ENCODE measurements around the gene ABCA6.
"Not testable (repeated sequence)": the region's sequence is repeated elsewhere in the genome, so short reads cannot be mapped to it uniquely, and the experiment has no call there.

Gene ABCA6

DNA sequence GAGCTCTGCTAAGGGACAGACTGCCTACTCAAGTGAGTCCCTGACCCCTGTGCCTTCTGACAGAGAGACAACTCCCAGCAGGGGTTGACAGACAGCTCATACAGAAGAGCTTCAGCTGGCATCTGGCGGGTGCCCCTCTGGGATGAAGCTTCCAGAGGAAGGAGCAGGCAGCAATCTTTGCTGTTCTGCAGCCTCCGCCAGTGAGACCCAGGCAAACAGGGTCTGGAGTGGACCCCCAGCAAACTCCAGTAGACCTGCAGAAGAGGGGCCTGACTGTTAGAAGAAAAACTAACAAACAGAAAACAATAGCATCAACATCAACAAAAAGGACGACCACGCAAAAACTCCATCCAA, 70.5 kb downstream of the ABCA6 start:
- not testable (repeated sequence) for DNase-seq (ENCODE audit: low read depth in 2 of 2)

DNA sequence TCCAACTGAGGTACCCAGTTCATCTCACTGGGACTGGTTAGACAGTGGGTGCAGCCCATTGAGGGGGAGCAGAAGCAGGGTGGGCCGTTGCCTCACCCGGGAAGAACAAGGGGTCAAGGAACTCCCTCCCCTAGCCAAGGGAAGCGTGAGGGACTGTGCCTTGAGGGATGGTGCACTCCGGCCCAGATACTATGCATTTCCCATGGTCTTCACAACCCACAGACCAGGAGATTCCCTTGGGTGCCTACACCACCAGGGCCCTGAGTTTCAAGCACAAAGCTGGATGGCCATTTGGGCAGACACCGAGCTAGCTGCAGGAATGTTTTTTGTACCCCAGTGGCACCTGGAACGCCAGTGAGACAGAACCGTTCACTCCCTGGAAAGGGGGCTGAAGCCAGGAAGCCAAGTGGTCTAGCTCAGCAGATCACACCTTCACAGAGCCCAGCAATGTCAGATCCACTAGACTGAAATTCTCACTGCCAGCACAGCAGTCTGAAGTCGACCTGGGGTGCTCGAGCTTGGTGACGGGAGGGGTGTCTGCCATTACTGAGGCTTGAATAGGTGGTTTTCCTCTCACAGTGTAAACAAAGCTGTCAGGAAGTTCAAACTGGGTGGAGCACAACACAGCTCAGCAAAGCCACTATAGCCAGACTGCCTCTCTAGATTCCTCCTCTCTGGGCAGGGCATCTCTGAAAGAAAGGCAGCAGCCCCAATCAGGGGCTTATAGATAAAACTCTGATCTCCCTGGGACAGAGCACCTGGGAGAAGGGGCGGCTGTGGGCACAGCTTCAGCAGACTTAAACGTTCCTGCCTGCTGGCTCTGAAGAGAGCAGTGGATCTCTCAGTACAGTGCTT, 71.1 kb downstream of the ABCA6 start:
- DNase-seq (ENCODE audit: low read depth in 2 of 2): not testable (repeated sequence)

DNA sequence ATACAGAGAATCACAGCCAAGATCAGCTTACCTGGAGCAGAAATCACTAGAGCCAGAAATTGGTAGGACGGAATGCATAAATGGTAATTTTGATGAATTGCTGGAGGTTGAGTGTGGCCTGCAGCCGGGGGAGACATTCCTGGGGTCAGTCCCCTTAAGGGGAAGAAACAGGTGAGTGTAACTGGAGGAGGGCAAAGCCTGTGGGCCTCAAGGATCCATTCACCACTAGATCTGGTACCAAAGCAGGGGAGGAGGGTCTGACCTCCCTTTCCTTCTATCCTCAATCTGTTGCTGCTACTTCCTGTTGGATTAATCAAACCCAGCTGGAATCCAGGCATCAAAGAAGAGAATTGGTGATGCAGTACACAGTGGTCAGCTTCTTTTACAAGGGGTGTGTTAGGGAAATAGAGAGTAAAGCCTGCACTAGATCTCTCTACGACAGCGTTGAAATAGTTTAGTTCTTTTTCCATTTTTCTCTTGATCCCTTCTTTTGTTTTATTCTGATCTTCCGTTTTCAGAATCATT, 72.4 kb downstream of the ABCA6 start:
- DNase-seq (ENCODE audit: low read depth in 2 of 2): no peak

DNA sequence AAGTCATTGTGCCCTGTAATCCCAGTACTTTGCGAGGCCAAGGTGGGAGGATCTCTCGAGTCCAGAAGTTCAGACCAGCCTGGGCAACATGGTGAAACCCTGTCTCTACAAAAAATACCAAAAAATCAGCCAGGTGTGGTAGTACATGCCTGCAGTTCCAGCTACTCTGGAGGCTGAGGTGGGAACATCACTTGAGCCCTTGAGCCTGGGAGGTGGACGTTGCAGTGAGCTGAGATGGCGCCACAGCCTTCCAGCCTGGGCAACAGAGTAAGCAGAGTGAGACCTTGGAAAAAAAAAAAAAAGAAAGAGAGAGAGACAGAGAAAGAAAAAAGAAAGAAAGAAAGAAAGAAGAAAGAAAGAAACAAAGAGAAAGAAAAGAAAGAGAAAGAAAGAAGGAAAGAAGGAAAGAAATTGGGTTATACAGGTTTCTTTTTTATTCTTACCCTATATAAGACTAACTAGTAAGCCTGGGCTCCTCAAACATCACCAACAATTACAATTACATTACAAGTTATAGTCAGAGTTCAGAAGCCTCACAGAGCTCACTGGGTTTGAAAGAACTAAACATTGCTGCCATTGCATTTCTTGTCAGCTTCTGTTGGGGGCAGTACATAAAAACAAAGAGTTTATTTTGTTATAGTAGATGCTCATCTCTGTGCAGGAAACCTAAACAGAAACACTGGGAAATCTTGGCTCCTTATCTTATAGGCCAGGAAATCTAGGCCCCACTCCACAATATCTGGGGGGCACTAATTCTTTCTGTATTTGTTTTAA, 74.2 kb downstream of the ABCA6 start:
- no peak for DNase-seq (ENCODE audit: low read depth in 2 of 2)

DNA sequence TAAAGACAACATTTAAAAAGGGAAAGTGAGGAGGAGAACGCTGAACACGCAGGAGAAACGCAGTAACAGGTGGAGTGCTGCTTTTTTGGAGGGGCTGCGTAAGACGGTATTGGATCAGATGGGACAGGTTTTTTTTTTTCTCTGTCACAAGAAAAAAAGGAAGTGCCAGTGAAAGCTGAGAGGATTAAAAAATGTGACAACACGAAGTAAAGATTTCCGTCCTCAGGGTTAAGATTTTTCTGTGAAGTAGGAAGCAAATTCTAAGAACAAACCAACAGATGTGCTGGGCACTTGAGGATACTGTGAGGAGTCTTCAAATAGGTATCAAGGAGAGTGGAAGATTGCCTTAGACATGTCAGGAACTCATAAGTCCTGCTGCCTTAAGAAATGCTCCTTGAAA, 75.2 kb downstream of the ABCA6 start:
- no peak for DNase-seq (ENCODE audit: low read depth in 2 of 2)

DNA sequence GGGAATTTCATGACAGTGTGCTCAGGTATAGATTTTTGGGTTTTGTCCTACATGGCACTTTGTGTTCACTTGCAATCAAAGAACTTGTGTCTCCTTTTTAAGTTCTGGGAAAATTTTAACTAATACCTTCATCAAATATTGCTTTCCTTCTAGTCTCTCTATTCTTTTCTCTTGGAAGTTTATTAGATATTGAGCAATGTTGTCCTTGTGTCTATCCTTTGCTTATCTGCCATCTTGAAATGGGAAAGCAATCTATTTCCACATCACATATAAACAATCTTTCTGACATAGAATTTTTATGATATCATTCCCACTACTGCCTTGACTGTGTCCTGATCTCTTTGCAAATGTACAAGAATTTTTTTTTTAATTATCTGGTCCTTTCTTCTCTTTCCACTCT, 76.6 kb downstream of the ABCA6 start:
- no peak for DNase-seq (ENCODE audit: low read depth in 2 of 2)

DNA sequence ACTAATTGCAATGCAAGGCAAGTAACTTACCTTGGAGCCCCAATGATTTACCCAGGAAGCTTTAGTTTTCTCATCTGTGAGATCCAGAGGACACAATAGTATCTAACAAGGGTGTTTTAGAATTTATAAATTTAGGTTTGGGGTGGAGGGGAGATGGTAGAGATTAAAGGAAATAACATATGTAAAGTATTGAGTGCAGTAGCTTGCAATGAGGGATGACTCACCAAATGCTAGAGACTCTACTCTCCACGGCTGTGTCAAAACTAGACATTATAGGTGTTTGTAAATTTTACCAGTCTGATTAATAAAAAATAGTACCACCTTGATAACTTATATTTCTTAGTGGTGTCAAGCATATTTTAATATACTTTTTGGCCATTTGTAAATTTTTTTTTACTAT, 77.2 kb downstream of the ABCA6 start:
- no peak for DNase-seq (ENCODE audit: low read depth in 2 of 2)

DNA sequence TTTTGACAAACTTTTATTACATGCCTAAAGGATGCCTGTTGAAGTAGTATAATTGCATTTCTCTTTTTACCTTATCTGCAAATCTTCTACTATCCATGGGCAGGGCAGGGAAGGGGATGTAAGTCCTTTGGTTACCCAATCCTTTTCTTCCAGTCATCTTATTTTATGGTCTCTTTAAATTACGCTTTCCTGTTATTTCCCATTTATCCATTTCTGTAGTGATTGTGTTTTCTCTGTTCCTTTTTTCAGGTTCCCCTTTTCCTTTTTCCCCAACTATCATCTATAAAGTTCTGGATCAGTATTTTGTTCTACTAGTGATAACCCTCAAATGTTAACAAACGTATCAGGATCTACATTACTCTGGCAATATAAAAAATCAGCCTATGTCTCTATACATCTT, 77.7 kb downstream of the ABCA6 start:
- no peak for DNase-seq (ENCODE audit: low read depth in 2 of 2)

DNA sequence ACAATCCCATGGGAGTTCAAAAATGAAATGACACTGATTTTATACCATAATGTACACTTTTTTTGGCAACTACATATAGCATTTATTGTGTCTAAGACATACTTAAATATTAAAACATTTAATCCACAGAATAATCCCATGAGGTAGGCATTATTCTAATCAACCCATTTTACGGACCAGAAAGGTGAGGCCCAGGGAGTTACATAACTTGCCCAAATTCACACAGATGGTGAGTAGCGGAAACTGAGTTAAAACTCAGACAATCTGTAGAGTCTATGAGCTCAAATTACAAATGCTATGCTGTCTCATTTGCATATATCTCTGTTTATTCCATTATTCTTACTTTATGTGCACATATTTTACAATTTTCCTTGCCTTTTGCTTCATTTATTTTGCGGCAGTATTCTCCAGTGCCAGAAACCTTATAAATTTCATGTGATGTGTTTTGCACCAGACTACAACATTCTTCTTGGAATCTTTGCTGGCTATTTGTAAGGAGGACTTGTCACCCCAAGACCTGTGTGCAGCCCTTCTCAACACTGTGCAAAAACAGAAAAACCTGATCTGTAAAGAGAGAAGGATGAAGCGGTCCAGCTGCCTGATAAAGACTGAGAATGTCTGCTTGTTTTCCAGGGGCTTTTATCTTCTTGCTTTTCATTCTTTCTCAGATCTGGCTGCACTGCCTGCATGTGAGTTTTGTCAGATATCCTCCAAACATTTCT, 78.7 kb downstream of the ABCA6 start:
- DNase-seq (ENCODE audit: low read depth in 2 of 2): no peak

DNA sequence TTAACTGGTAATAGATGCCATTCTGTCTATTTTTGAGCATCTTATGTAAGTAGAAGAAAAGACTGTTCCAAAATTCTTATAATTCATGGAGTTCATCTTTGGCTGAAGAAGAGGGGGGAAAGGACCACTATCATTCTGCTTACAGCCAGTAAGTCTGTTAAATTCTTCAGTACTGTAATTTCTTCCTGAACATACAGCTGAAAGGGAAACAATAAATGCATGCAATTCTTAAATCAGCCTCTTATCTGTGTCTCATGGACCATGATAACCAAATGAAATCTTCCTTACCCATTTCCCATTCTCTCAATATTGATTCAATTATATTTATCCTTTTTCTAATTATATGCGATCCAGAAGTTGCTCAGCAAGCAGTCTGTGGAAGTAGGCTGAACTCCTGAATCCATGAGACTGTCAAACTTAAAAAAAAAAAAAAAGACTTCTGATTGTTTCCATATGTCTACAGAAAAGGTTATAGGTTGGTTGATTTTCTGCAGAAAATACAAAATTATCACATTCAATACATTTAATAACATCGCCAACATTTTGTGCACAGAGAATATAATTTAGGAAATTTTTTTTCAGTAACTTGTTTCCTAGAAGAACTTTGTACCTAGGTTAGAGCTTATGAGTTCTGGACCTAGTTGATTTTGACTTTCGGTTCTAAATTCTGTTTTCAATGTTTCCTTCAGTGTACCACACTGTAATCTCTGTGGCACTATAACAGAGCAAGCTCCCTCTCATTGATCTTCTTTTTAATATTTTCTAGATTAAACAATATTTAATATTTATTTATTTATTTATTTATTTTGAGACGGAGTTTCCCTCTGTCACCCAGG, 79.8 kb downstream of the ABCA6 start:
- no peak for DNase-seq (ENCODE audit: low read depth in 2 of 2)

DNA sequence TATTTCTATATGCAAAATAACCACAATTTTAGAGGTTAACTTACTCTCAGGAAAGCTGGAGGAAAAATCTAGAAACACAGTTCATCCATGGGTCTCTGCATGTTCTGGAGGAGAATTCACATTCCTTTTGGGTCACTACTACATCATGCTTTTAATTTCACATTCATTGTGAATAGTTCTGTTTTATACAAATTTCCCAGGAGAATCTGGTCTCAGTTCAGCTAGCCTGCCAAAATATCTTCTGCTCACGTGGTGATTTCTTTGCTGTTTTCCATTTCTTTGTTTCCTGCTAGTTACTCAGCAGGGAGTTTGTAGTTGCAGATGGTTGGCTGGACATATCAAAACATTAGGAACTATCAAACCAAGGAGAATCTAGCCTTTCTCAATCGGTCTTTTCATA, 80.9 kb downstream of the ABCA6 start, which contains the start of gene ABCA9:
TSS of gene ABCA9 (minus strand) at position 106 of the 400 bp plus-strand sequence. CDS start 9,801 bp downstream, outside the sequence.
- DNase-seq (ENCODE audit: low read depth in 2 of 2): no peak

DNA sequence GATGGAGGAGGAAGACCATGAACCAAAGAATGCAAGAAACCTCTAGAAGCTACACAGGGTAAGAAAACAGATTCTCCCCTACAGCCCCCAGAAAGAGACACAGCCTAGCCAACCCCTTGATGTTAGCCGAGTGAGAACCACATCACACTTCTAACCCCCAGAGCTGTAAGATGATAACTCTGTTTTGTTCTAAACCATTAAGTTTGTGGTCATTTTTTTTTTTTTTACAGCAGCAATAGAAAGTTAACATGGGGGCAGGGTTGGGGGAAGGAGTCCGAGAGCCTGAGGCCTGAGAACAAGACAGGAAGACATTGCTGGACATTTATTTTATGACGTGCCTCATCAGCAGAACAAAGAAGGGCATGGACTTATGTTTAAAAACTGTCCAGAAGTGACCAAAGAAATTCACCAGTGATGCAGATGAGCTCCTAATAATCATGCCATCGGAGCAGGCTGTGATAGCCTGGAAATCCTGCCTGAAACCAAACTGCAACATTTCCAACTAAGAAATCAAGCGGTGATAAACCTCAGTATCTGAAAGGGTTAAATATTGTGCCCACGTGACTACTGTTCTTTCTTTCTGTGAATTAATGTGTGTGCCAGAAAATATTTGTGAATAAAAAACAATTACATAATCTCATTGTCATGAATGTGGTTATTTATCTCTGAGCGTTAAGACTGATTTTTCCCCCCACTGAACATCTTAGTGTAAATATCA, 82.1 kb downstream of the ABCA6 start:
- DNase-seq (ENCODE audit: low read depth in 2 of 2): no peak

DNA sequence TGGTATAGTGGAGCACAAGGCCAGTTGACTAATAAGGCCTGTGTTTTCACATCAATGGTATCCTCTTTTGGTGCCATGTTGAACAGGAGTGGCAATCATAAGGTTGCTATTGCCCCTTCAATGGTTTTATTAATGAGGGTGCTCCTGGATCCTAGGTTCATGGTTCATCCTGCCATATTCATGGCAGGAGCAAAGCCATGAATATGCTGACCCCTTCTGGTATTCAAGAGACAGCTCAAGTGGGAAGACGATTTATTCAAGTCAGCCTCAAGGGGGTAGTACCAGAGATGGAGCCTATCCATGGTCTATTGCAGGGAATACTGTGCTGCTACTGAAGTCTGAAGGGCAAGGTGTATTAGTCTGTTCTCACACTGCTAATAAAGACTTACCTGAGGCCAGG, 83.5 kb downstream of the ABCA6 start:
- no peak for DNase-seq (ENCODE audit: low read depth in 2 of 2)

DNA sequence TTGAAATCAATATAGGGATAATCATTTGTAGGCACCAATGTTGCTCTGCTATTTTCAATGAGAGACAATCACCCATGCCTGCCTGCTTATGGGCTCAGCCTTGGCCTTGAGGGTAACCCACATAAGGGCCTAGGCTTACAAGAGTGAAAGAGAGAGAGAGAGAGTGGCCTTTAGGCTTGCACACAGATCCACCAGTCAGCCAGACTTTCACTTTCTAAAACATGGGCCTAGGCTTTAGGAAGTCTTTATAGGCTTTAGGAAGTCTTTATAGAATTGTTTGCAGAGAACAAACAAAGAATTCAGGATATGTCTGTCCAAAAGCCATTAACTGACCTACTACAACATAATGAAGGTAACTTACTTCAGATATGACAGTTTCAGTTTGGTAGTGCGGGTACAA, 84.4 kb downstream of the ABCA6 start:
- no peak for DNase-seq (ENCODE audit: low read depth in 2 of 2)

DNA sequence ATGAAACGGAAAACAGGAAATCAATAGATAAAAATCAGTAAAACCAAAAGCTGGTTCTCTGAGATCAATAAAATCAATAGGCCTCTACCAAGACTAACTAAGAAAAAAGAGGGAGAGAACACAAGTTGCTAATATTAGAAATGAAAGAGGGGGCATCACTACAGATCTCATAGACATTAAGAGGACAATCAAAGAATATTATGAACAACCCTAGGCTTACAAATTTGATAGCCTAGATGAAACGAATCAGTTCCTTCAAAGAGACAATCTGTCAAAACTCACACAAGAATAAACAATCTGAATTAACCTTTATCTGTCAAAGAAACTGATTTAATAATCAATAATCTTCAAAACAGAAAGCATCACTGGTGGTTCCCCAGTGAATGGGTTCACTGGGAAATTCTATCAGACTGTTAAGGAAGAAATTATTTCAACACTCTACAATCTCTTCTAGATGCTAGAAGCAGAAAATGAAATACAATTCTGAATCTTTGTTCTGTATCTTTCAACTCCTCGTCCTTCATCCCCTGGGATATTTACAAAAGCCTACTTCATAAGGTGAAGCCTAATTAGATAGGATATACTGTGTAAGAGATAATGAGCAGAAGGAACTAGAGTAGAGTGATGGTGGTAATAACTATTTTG, 85.4 kb downstream of the ABCA6 start:
- DNase-seq (ENCODE audit: low read depth in 2 of 2): no peak

DNA sequence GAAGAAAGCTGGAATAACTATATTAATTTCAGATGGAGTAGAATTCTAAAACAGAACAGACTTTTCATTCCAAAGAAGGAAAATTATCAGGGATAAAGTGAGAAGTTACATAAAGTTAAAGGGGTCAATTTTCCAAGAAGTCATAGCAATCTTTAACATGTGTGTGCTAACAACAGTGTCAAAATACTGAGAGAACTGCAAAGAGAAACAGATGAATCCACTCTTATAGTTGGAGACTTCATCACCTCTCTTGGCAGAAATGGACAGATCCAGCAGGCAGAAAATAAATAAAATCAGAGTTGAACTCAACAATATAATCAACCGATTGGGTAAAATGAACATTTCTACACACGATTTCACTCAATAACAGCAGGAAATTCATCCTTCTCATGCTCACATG, 86.4 kb downstream of the ABCA6 start:
- no peak for DNase-seq (ENCODE audit: low read depth in 2 of 2)

DNA sequence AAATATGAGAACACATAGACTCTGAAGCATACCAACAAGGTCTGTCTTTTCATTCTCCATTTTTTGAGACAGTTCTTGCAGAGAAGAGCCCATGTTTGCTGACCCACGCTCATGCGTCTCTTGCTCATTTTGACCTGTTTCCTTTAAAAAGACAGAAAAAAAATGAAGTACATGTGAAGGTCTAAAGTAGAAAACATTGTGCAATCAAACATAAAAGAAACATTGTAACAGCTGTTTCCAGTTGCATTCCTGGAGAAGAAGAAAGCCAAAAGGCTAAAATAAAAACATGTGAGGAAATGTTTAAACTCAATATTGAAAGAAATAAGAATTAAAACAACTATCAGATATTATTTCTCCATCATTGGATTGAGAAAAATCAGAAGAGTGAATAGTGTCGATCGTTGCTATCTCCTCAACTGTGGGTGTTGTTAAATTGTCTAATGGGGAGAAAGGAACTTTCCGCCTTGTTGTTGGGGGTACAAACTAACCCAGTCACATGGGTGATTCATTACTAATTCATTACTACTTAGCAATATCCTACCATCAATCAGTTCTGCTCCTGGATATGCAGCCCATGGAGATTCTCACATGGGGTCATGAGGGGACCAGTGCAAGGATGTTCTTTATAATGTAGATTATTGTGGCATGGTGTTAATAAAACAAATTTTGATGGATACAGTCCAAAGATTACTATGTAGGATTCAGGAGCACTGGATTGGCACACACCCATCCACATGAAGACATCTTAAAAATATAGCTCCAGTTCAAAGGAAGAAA, 90.5 kb downstream of the ABCA6 start:
- no peak for DNase-seq (ENCODE audit: low read depth in 2 of 2)

DNA sequence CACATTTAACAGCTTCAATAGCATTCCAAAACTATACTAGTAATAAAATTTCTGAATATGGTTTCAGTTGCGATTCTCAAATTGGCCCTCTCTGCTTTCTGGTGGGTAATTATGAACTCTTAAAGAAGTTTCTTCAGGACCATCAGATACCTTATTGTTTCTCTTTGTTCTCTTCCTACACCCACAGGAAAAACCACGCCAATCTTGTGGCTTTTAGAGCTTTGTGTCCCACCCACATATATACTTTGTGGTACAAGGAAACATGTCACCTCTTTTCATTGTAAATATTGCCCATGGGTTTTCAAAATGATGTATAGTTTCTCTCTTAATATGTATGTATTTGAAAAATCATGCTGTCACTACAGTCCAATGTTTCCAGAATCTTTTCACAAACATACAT, 93.1 kb downstream of the ABCA6 start:
- DNase-seq (ENCODE audit: low read depth in 2 of 2): no peak

Data from stimulated activated CD8-positive, alpha-beta memory T cell treated with anti-CD3 and anti-CD28 coated beads, Interleukin-15, amount 100 ng/mL, for 48 hours (primary cell).